Omental fat pad (tissue), 4 donors: Measurements from ENCODE around the gene GHRL. TPM values are rescaled to one million over a fixed set of nuclear protein-coding genes. Genes with fewer than 3 reads are reported as not detected.
"Not testable (repeated sequence)": the region's sequence is repeated elsewhere in the genome, so short reads cannot be mapped to it uniquely, and the experiment has no call there.

Experiments used
- ATAC-seq: fragments of 150-250 bp; one replicate; pipeline ENCODE4 v1.9.1; 2016; ENCODE audit warnings: mild to moderate bottlenecking, moderate library complexity; ENCODE audit not compliant: low FRiP score
- DNase-seq: peaks from one replicate; pipeline ENCODE4 v3.0.0-alpha.2; 2019; ENCODE audit warnings: low spot score
- total RNA-seq, 4 donors: library from RNA; depleted of rRNA; stranded (reverse); fragments of >200 nt; gene quantifications; one replicate each; pipeline ENCODE4 v1.1.0, GENCODE V29; 2016
- TF ChIP-seq, protein P1 (sequence below), 3 donors: fragments of 450-650 bp; IDR thresholded peaks; one replicate each; pipeline ENCODE4 v1.5.1; 2016 to 2017; ENCODE audit warnings: antibody characterized with exemption in 3 of 3, mild to moderate bottlenecking in 3 of 3, moderate library complexity in 2 of 3

GHRL gene
- total RNA-seq, 4 donors from 2014 or later: 7.3 TPM; not detected in 3

DNA sequence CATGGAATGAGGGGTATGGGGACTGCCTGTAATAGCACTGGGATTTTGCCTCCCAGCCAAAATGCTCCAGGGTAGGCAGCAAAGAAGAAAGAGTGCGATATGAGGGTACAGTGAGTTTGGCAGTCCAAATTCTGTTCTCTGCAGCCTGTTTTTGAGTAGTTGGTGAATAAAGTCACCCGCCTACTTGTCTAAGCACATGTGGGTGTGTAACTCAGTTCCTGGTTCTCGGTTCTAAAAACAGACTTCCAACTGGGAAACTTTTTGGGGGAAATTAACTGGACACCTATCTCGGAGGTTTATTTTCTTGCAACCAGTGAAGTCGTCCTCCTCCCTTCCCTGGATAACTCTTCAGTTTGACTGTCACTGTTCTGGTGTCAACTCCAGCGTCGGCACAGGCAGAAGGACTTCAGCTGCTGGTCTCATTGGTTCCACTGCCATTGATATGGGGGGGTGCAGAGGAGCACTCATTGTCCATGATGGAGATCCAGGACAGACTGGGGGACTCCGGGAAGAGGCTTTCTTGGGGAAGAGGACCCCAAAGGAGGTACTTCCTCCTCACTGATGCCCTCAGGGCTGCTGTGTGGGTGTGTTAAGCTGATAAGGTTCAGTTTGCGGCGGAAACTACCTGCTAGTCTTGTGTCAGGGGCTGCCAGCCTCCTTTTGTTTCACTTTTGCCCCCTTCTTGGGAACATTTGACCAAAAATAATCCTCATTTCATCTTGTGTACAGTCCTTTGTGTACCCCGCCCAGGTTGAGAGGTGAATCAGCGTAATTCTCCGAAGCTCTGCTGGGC is 13.2 kb downstream of the GHRL start:
- ATAC-seq: no peak
- DNase-seq: no peak
- TF ChIP-seq, protein P1, sequence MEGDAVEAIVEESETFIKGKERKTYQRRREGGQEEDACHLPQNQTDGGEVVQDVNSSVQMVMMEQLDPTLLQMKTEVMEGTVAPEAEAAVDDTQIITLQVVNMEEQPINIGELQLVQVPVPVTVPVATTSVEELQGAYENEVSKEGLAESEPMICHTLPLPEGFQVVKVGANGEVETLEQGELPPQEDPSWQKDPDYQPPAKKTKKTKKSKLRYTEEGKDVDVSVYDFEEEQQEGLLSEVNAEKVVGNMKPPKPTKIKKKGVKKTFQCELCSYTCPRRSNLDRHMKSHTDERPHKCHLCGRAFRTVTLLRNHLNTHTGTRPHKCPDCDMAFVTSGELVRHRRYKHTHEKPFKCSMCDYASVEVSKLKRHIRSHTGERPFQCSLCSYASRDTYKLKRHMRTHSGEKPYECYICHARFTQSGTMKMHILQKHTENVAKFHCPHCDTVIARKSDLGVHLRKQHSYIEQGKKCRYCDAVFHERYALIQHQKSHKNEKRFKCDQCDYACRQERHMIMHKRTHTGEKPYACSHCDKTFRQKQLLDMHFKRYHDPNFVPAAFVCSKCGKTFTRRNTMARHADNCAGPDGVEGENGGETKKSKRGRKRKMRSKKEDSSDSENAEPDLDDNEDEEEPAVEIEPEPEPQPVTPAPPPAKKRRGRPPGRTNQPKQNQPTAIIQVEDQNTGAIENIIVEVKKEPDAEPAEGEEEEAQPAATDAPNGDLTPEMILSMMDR (IDR thresholded peaks at IDR 0.05): no peak

DNA sequence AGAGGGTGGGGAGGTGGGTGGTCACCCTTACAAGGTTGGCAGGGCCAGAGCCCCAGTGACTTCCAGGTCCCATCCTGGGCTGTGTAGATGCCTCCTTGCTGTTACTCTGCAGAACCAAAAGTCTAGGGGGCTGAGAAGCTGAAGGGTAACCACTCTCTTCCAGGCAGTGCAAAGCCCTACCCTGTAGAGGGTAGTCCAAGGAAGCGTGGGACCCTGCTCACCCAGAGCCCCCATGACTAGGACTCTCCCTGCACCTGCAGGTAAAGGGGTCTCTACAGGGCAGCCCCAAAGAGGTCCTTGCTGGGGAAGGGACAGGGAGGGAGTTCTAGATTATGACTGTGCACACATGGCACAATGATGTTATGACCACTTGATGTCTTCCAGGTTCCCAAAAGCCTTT is 14.2 kb downstream of the GHRL start:
- no peak for ATAC-seq
- DNase-seq: no peak
- TF ChIP-seq, protein P1 (IDR thresholded peaks at IDR 0.05): no peak

DNA sequence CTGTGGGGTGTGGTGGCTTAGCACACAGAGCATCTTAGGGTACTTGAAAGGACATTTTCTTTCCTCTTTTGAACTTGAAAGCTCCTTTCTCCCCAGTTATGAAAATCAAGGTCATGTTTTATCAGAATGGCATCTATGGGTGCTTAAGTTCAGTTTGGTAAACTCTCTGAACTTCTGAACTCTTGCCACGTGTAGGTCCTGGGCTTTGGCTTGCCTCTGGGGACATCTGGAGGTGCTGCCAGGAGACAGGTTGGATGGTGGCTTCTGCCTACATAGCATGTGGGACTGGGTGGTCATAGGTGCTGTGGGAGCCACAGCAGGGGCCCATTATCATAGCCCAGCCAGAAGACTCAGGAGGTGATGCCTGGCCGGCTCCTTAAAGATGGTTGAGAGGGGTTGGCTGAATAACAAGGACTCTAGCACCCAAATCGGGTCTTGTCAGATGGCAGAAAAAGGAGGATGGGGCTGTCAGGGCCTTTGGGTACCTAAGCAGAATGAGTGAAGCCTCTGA is 15.6 kb downstream of the GHRL start:
- TF ChIP-seq, protein P1 (IDR thresholded peaks at IDR 0.05): no peak
- ATAC-seq (no peak), DNase-seq (no peak)

DNA sequence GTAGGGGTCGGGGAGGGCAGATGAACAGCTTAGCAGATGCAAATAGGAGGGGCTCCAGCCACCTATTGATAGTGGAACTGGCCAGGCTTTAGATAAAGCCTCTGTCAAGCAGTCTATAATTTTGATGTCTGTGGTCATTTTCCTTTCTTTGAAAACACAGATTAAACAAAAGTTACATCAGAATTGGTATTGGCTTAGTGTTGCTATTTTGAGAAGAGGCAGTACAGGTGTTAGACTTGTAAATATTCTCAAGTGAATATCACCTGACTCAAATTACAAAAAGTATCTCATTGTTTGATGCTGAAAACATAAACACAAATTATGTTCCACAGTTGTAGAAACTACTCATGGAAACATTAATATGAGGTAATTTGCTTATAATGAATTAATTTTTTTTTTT is 18.1 kb downstream of the GHRL start:
- TF ChIP-seq, protein P1 (IDR thresholded peaks at IDR 0.05): no peak
- DNase-seq: no peak
- ATAC-seq: no peak

DNA sequence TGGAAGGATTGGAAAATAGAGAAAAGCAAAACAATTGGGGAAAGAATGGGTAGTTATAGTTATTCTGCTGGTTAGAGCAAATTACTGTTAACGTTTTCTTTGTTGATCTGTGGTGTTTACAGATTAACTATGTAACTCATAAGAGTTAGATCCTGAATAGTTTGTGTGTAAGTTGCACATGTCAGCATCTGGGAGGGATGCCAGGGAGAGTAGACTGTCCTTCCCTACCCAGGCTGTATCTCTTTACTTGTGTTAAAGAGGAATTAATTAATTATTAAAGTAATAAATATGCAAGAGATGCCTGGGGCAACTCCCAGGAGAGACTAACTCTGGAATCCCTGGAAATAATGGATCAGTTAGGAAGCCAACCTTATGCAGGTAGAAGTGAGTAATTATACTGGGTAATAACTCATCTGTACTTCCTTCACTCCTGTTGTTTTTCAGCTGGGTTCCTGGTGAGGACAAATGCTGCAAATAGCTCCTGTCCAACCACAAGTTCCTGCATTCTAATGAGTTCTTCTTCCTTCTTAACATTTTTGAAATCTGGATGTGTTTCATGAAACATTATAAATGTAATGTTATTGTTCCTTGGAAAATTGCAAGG is 18.9 kb downstream of the GHRL start:
- DNase-seq (no peak), ATAC-seq (no peak)
- TF ChIP-seq, protein P1 (IDR thresholded peaks at IDR 0.05): no peak

DNA sequence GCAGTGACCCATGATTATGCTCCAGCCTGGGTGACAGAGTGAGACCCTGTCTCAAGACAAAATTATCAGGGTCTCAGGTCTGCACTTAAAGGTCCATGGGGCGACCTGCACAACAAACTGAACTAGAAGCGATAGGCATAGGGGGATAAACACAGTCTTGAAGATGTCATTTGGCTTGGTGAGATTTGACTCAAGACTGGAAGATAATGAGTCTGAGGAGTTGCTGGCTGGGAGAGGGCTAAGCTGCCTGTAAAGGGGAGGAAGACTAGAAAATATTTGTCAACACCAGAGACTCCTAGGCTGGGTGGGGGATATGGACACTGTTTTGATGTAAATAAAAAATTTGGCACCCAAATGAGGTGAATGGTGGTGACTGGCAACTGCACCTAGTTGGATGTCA is 19.8 kb downstream of the GHRL start:
- ATAC-seq: no peak
- TF ChIP-seq, protein P1 (IDR thresholded peaks at IDR 0.05): no peak
- no peak for DNase-seq

DNA sequence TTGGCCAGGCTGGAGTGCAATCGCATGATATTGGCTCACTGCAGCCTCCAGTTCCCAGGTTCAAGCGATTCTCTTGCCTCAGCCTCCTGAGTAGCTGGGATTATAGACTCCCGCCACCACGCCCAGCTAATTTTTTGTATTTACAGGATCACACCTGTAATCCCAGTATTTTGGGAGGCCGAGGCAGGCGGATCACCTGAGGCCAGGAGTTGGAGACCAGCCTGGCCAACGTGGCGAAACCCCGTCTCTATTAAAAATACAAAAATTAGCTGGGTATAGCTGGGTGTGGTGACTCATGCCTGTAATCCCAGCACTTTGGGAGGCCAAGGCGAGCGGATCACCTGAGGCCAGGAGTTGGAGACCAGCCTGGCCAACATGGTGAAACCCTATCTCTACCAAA is 20.3 kb downstream of the GHRL start:
- not testable (repeated sequence) for ATAC-seq, DNase-seq
